Measurements from ENCODE around the gene LENG9. TPM values are rescaled to one million over a fixed set of nuclear protein-coding genes. Genes with fewer than 3 reads are reported as not detected.

The LENG9 gene
- total RNA-seq, 1 experiment from 2014 or later, result 20.6 TPM

GRCh38 chr19:54461613-54462012, 2.0 kb downstream of the LENG9 start:
- DNase-seq (ENCODE audit: low spot score), result no peak
- in situ Hi-C loops (cut with HindIII; ENCODE audit: low sequenced_read_pairs), result no loop called here

GRCh38 chr19:54461210-54461609, 2.4 kb downstream of the LENG9 start:
- no peak for DNase-seq (ENCODE audit: low spot score)
- in situ Hi-C loops (cut with HindIII; ENCODE audit: low sequenced_read_pairs), result no loop called here

GRCh38 chr19:54460230-54461005, 3.2 kb downstream of the LENG9 start:
- DNase-seq (ENCODE audit: low spot score), result no peak

GRCh38 chr19:54459282-54460229, 4.0 kb downstream of the LENG9 start:
- no peak for DNase-seq (ENCODE audit: low spot score)
- in situ Hi-C loops (cut with HindIII; ENCODE audit: low sequenced_read_pairs), result no loop called here

More at GRCh38 chr19:54460230-54461005, 3.2 kb downstream of the LENG9 start:
- in situ Hi-C loops (cut with HindIII; ENCODE audit: low sequenced_read_pairs), result no loop called here

GRCh38 chr19:54458648-54459281, 4.8 kb downstream of the LENG9 start:
- DNase-seq (ENCODE audit: low spot score), result no peak
- in situ Hi-C loops (cut with HindIII; ENCODE audit: low sequenced_read_pairs), result no loop called here

- in situ Hi-C loops (cut with HindIII; ENCODE audit: low sequenced_read_pairs), result no loop called here
These were observed 5.6 kb downstream of the LENG9 start for GRCh38 chr19:54457773-54458647.

GRCh38 chr19:54456423-54457373, 6.9 kb downstream of the LENG9 start:
- no peak for DNase-seq (ENCODE audit: low spot score)
- in situ Hi-C loops (cut with HindIII; ENCODE audit: low sequenced_read_pairs), result no loop called here

More at GRCh38 chr19:54457773-54458647, 5.6 kb downstream of the LENG9 start:
- no peak for DNase-seq (ENCODE audit: low spot score)

- DNase-seq (ENCODE audit: low spot score), result no peak
- in situ Hi-C loops (cut with HindIII; ENCODE audit: low sequenced_read_pairs), result no loop called here
These were observed 7.7 kb downstream of the LENG9 start for GRCh38 chr19:54455786-54456422.

- no peak for DNase-seq (ENCODE audit: low spot score)
- in situ Hi-C loops (cut with HindIII; ENCODE audit: low sequenced_read_pairs), result no loop called here
These were observed 8.6 kb downstream of the LENG9 start for GRCh38 chr19:54454781-54455675.

- in situ Hi-C loops (cut with HindIII; ENCODE audit: low sequenced_read_pairs), result no loop called here
- no peak for DNase-seq (ENCODE audit: low spot score)
These were observed 9.4 kb downstream of the LENG9 start for GRCh38 chr19:54453921-54454780.

- in situ Hi-C loops (cut with HindIII; ENCODE audit: low sequenced_read_pairs), result no loop called here
- no peak for DNase-seq (ENCODE audit: low spot score)
These were observed 11.0 kb downstream of the LENG9 start for GRCh38 chr19:54452626-54453025.

GRCh38 chr19:54451997-54452396, 11.6 kb downstream of the LENG9 start:
- in situ Hi-C loops (cut with HindIII; ENCODE audit: low sequenced_read_pairs), result no loop called here
- DNase-seq (ENCODE audit: low spot score), result no peak

GRCh38 chr19:54451331-54451871, 12.2 kb downstream of the LENG9 start:
- in situ Hi-C loops (cut with HindIII; ENCODE audit: low sequenced_read_pairs), result no loop called here
- no peak for DNase-seq (ENCODE audit: low spot score)

GRCh38 chr19:54449701-54450069, 13.9 kb downstream of the LENG9 start:
- DNase-seq (ENCODE audit: low spot score), result no peak
- in situ Hi-C loops (cut with HindIII; ENCODE audit: low sequenced_read_pairs), result no loop called here
